Measurements from ENCODE around the gene UCN3. TPM values are rescaled to one million over a fixed set of nuclear protein-coding genes. Genes with fewer than 3 reads are reported as not detected.
"Not testable (repeated sequence)": the region's sequence is repeated elsewhere in the genome, so short reads cannot be mapped to it uniquely, and the experiment has no call there.

Gene UCN3
- total RNA-seq, 1 donor from 2014 or later = not detected

GRCh38 chr10:5373891-5374611, 9.3 kb downstream of the UCN3 start:
- Histone ChIP-seq H3K4me1 (no peaks in the 10 kb centered on the region), H3K4me3 (no peak overlapping the region), H3K27me3 (no peaks in the 10 kb centered on the region), H3K36me3 (no peaks in the 10 kb centered on the region), H3K27ac (no peak overlapping the region), H3K9me3 (no peaks in the 10 kb centered on the region)
- intact Hi-C loops (cut with DNase I) = no loop called here
- TF ChIP-seq CTCF (IDR thresholded peaks at IDR 0.05) = no peak
- no peak for DNase-seq (ENCODE audit: low spot score in 2 of 2)

DNA sequence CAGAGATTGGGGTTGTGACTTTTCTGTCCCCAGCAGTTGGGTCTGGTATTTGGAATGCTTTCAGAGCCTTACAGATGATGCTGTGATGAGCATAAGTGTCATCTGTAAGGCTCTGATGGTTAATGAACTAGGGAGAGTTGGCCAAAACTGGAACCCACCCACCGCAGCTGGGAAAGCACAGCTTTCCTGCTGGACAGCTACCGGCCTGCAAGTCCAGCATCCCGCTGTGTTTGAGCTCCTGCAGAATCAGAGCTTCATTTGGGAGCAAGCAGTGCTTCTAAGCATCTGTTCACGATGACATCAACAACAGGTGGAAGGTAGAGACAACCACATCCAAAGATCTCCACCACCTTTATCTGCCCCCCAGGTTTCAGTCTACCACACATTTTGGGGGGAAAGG, 11.7 kb downstream of the UCN3 start:
- H3K9me3 ChIP-seq = no peaks in the 10 kb centered on the region
- intact Hi-C loops (cut with DNase I) = no loop called here
- H3K4me1 ChIP-seq = no peaks in the 10 kb centered on the region
- H3K36me3 ChIP-seq = no peaks in the 10 kb centered on the region
- no peaks in the 10 kb centered on the region for H3K27me3 ChIP-seq
- no peak overlapping the region for H3K4me3 ChIP-seq
- no peak for TF ChIP-seq CTCF (IDR thresholded peaks at IDR 0.05)
- DNase-seq (ENCODE audit: low spot score in 2 of 2) = no peak
- H3K27ac ChIP-seq = no peak overlapping the region

DNA sequence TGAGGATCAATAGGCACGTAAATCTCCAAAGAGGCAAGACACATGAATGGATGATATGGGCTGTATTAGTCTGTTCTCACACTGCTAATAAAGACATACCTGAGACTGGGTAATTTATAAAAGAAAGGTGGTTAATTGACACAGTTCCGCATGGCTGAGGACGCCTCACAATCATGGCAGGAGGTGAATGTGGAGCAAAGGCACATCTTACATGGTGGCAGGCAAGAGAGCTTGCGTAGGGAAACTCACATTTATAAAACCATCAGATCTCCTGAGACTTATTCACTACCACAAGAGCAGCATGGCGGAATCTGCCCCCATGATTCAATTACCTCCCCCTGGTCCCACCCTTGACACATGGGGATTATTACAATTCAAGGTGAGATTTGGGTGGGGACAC, 14.4 kb downstream of the UCN3 start:
- H3K9me3 ChIP-seq; H3K27ac ChIP-seq; H3K27me3 ChIP-seq; H3K36me3 ChIP-seq; intact Hi-C loops (cut with DNase I); H3K4me3 ChIP-seq; H3K4me1 ChIP-seq: not testable (repeated sequence)
- peak in 1 of 2 donors; percentile 8 for DNase-seq (ENCODE audit: low spot score in 2 of 2)

DNA sequence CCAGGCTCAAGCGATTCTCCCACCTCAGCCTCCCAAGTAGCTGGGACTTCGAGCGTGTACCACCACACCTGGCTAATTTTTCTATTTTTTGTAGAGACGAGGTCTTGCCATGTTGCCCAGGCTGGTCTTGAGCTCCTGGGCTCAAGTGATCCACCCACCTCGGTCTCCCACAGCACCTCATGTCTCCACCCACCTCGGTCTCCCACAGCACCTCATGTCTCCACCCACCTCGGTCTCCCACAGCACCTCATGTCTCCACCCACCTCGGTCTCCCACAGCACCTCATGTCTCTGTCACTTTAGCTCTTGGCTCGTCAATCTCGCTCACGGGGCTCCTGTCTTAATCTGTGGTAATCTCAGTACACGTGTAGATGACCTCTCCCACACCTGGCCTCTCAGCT, 15.6 kb downstream of the UCN3 start:
- H3K4me3 ChIP-seq, H3K36me3 ChIP-seq, H3K9me3 ChIP-seq, H3K27ac ChIP-seq, H3K27me3 ChIP-seq, H3K4me1 ChIP-seq: not testable (repeated sequence)
- peak in 1 of 2 donors; percentile 31 for DNase-seq (ENCODE audit: low spot score in 2 of 2)
- intact Hi-C loops (cut with DNase I) = loop anchor here (5.0 kb wide), 1 partner anchor 52 kb away; no protein-coding TSS in a partner anchor

DNA sequence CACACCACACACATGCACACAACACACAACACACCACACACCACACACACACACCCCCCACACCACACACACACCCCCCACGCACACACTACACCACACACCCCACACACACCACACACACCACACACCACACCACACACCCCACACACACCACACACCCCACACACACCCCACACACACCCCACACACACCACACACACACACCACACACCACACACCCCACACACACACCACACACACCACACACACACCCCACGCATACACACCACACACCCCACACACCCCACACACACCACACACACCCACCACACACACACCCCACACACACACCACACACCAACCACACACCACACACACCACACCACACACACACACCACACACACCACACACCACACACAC, 16.4 kb downstream of the UCN3 start:
- DNase-seq (ENCODE audit: low spot score in 2 of 2) = no peak
- H3K27me3 ChIP-seq = no peaks in the 10 kb centered on the region
- intact Hi-C loops (cut with DNase I) = loop anchor here (5.0 kb wide), 1 partner anchor 51 kb away; no protein-coding TSS in a partner anchor
- H3K27ac ChIP-seq = no peak overlapping the region
- H3K4me1 ChIP-seq = no peaks in the 10 kb centered on the region
- no peaks in the 10 kb centered on the region for H3K9me3 ChIP-seq
- no peak for TF ChIP-seq CTCF (IDR thresholded peaks at IDR 0.05)
- no peaks in the 10 kb centered on the region for H3K36me3 ChIP-seq
- H3K4me3 ChIP-seq = no peak overlapping the region

DNA sequence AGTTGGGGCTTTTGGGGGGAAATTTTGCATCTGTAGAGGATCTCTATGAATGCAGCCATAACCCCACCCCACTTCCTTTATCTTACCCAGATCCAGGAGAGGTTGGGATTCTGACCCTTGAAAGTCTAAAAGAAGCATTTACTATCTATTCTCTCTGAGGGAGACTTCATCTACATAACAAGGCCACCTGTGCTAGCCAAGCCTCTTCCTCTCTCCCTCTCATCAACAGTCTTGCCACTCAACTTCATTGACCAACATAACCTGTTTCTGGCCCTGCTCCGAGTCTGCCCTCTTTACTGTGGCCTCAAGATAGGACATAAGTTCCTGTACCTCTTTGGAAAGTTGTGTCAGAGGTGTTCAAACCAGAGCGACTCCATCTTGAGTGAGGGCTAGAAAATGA, 20.5 kb downstream of the UCN3 start:
- TF ChIP-seq CTCF (IDR thresholded peaks at IDR 0.05) = no peak
- DNase-seq (ENCODE audit: low spot score in 2 of 2) = peak in 1 of 2 donors; percentile 30

GRCh38 chr10:5387169-5387568, 22.4 kb downstream of the UCN3 start:
- intact Hi-C loops (cut with DNase I) = no loop called here
- no peaks in the 10 kb centered on the region for H3K4me1 ChIP-seq
- TF ChIP-seq CTCF (IDR thresholded peaks at IDR 0.05) = no peak

More for the DNA sequence above, 20.5 kb downstream of the UCN3 start:
- intact Hi-C loops (cut with DNase I) = no loop called here
- no peak overlapping the region for H3K4me3 ChIP-seq
- no peaks in the 10 kb centered on the region for H3K36me3 ChIP-seq
- H3K27me3 ChIP-seq = no peaks in the 10 kb centered on the region
- H3K27ac ChIP-seq = no peak overlapping the region
- H3K4me1 ChIP-seq = no peaks in the 10 kb centered on the region
- H3K9me3 ChIP-seq = peaks cover 0 to 6% of the 10 kb centered on the region in 2 donors

More at GRCh38 chr10:5387169-5387568, 22.4 kb downstream of the UCN3 start:
- Histone ChIP-seq H3K9me3 (peaks cover 9 to 20% of the 10 kb centered on the region in 2 donors), H3K4me3 (no peak overlapping the region), H3K27ac (no peak overlapping the region), H3K36me3 (no peaks in the 10 kb centered on the region), H3K27me3 (no peaks in the 10 kb centered on the region)
- DNase-seq (ENCODE audit: low spot score in 2 of 2) = no peak

Measured in ascending aorta (tissue), 2 donors.